Activated CD8-positive, alpha-beta memory T cell treated with anti-CD3 and anti-CD28 coated beads for 24 hours (primary cell): ENCODE results near the gene LAMA3.

Experiments used
- DNase-seq: peaks from one replicate; pipeline ENCODE4 v3.0.0-alpha.2; 2020

LAMA3 gene

DNA sequence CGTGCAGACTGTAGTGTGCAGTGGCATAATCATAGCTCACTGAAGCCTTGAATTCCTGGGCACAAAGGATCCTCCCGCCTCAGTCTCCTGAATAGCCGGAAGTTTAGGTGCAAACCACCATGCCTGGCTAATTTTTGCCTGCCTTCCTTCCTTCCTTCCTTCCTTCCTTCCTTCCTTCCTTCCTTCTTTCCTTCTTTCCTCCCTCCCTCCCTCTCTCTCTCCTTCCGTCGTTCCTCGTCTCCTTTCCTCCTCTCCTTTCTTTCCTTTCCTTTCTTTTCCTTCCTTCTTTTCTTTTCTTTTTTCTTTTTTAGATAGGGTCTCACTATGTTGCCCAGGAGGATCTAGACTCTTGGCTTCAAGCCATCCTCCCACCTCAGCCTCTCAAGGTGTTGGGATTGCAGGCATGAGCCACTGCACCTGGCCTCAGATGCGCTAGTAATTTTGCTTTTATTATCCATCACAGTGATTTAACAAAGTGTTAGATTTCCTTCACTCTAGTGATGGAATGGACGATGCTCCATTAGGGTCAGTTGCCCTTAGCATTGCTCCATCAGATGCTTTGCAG, 20.0 kb upstream of the LAMA3 start:
- no peak for DNase-seq

DNA sequence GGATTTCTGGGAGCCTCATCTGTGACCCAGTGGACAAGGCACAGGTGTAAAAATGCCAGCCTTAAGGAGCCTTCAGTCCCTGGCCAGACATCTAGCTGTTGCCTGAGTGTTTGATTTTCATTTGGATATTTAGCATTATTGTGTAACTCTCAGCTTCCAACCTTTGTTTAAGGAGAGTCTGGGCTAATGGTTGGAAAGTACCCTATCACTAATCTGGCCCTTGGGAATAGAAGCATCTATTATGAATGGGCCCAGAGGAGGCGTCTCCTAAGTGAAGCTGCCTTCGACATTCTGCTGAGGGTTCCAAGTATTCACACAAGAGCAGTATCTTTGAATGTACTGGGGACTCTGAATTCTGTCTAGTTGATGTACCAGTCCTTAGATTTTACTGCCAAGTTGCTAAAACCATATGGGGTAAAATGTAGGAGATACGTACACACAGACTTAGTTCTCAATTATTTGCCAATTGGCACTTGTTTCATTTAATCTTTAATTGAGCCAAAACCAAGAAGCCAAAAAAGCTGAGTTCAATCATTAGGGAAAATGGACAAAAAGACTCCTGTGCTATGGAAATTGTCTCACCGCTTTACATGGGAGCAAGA, 19.3 kb upstream of the LAMA3 start:
- DNase-seq, result no peak

DNA sequence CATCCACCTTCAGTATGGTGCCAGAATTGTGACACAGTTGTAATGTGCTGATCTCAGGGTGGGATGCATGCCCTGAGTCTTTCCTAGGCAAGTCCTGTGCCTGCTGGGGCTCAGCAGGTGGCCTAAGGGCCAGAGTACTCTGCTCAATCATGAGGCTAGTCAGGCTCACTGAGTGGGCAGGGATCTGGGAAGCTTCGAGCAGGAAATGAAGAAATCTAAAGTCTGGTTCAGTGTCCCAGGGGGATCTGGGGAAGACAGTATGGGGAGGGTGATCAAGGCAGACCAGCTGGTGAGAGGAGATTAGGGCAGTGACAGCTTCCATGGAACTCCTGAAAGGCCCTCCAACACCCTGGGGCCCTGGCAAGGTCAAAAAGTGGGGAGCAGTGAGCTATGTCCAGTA, 17.7 kb upstream of the LAMA3 start:
- no peak for DNase-seq

DNA sequence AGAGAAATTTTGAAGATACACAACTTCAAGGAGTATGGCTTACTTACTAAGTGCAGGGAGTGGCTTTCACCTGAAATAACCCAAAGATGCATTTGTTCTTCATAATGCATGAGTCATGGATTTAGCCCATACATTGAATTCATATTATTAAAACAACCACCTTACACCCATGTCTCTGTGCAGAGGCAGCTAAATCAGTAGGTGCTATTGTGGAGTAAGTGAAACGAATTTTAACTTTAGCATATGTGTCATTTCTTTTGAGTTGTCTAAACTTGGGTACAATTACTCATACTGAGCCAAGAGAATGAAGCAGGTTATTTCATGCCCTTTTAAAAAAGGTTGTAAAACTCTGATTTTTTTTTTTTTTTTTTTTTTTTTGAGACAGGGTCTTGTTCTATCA, 15.5 kb upstream of the LAMA3 start:
- no peak for DNase-seq

DNA sequence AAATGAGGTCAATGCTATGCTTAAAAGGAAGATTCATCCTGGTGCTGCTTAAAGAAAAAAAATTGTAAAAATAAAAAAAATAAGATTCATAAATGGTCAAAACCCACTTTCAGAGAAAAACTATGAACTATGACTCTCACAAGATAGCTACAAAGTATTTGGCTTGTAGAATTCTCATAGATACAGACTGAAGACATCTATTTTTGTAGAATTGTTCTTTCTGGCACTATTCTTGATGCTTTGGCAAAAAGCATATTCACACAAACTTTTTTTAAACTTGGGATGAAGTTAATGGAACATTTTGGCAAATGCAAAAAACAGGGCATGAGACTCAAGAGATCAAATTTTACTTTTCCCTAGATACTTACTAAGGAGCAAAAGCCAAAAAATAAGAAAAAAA, 14.0 kb upstream of the LAMA3 start:
- DNase-seq, result no peak

DNA sequence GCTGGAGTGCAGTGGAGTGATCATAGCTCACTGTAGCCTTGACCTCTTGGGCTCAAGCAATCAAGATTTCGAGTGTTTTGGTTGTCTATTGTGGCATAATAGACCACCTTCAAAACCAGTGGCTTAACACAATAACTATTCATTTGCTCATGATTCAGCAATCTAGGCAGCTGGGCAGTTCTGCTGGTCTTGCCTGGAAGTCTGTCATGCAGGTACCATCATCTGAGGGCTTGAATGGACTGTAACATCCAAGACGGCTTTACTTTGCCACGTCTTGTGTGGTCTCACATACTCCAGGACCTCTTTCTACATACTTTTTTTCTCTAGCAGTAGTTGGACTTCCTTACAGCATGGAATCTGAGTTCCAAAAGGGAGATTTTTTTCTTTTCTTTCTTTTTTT, 13.4 kb upstream of the LAMA3 start:
- no peak for DNase-seq

DNA sequence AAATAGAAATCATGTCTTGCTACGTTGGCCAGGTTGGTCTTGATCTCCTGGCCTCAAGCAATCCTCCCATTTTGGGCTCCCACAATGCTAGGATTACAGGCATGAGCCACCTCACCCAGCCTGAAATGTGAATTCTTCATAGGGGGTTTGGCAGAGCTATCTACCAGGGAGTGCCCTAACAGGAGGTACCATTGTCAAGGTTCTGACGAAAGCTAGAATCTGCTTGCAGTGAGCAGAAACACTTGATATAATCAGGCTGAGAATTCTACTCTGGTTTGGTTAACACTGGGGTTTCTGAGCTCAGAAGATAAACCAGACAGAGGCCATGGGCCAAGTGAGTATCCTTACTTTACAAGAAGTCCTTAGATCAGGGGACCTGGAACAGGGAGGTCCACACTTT, 7.2 kb upstream of the LAMA3 start:
- no peak for DNase-seq

DNA sequence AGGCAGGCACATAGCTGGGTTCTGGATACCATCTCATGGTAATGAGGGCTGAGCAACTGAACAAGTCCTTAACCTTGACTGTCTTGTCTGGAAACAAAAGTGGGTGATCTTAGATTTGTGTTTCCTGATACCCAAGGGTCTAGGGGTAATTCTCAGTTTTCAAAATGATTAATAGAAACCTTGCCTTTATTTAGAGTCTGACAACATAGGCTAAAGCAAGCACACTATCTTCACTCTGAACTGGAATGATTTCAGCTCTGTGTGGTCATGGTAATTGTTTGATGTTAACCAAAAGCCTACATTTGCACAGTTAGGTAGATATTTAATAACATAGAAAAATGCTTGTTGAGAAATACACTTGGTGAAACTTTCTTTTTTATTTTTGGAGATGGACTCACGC, 6.8 kb upstream of the LAMA3 start:
- no peak for DNase-seq

DNA sequence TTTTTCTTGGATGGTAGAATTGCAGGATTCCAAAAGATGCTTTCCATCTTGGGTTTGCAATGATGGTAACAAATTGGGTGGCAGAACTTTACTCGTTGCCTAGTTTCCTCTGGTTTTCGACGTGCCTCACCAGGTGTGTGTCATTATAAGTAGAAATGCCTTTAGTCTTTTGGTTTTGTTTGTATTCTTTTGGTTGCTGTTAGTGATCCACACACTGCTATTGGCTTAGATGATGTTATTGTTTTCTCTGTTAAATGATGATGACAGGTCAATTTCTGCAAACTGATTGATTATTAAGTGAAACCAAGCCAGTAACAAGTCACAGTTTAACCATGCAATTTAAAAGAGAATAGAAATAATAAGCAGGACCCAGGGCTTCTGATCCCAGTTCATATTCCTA, 6.1 kb upstream of the LAMA3 start:
- DNase-seq, result no peak

DNA sequence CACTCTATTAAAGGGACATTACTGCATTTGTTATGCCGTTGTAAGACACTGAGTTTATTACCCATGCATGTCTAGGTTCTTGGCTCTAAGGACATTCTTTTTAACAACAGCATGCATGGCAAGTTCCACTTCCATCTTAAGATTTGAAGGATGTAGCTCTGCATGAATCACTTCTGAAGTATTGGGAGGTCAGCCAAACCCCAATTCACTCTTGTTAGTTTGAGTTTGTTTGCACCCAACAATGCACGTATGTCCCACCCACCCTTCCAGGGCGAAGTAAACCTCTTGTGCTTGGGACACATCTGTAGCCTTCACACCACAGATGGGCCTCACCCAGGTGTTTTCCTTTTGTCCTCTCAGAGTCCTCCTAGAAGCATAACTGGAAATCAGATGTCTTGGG, 5.6 kb upstream of the LAMA3 start:
- no peak for DNase-seq

DNA sequence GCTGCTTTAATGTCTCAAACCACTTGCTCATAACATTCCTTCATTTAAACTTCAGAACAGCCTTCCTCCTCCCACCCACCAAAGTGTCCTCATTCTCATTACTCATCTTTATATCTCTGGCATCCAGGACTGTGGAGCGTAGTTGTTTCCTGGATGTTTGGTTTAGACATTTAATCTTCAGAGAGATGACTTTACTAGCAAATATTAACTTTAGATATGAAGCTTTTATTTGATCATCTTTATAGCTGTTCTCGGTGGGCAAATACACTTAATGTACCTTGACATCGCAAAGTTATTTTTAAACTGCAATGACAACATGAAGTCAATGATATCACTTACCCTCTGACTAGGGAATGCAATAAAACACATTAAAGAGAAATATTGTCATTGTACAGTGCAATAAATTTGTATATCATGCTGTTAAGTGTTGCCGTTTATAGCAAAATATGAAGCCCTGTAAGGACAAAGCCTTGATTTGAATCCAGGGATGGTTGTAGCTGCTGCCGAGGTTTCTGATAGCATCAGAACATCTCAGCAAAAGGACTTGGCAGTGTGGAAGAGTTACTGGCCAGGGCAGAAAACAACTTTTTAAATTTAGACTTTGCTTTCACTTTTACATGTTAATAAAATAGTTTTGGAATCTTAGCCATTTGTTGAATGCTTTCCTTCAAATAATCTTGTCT, 4.6 kb upstream of the LAMA3 start:
- DNase-seq, result no peak

DNA sequence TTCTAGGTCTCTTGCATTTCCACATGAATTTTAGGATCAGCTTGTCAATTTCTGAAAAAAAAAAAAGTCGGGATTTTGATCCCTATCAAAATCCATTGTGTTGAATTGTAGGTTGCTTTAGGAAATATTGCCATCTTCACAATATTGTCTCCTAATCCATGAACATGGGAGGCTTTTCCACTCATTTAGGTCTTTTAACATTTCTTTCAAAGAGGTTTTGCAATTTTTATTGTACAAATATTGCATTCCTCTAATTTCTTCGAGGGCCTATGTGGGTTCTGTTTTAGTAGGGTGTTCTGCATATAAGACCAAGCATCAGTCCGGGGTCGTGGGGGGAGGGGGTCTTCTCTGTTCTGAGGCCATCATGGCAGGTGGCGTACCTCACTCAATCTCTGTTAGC, 725 bp upstream of the LAMA3 start:
- DNase-seq, result no peak

DNA sequence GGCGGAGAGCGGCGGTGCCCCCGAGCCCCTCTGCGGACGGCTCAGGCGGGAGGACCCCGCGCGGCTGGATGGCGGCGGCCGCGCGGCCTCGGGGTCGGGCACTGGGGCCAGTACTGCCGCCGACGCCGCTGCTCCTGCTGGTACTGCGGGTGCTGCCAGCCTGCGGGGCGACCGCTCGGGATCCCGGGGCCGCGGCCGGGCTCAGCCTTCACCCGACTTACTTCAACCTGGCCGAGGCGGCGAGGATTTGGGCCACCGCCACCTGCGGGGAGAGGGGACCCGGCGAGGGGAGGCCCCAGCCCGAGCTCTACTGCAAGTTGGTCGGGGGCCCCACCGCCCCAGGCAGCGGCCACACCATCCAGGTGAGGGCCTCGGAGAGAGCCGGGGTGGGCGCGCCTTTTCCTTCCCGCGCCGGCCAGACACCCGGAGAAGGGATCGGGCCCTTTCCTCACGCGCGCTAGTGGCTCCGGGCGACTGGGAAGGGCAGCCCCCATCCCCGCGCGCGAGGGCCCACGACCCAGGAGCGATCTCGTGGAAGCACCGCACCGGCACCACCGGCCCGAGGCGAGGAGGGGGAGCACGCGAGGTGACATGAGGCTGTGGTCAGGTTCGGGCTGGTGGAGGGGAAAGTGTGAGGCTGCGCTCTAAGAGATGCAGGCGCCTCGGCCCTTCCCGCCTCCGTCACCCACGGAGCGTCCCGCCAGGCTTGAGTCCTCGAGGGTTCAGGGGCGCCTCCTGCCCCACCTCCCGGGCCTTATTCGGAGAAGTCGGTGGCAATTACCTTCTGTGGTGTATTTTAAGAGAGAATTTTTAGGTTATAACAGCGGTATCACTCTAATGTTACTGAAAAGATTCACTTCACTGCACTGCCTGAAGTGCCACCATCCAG, 607 bp downstream of the LAMA3 start:
- DNase-seq, result peak; percentile 64

DNA sequence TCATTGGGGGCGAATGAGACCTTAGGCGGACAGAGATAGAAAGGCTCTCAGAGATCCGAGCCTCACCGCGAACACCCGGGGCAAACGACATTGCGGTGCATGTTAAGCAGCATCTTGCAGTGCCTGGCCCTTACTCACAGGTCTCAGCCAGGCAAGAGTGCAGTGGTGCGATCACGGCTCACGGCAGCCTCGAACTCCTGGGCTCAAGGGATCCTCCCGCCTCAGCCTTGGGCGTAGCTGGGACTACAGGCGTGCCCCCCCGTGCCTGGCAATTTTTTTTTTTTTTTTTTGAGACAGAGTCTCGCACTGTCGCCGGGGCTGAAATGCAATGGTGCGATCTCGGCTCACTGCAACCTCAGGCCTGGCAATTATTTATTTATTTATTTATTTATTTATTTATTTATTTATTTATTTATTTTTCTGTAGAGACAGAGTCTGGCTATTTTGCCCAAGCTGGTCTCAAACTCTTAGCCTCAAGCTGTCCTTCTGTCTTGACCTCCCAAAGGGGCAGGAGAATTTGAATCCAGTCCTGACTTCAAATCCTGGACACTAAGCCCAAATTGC, 1.3 kb downstream of the LAMA3 start:
- DNase-seq, result no peak

DNA sequence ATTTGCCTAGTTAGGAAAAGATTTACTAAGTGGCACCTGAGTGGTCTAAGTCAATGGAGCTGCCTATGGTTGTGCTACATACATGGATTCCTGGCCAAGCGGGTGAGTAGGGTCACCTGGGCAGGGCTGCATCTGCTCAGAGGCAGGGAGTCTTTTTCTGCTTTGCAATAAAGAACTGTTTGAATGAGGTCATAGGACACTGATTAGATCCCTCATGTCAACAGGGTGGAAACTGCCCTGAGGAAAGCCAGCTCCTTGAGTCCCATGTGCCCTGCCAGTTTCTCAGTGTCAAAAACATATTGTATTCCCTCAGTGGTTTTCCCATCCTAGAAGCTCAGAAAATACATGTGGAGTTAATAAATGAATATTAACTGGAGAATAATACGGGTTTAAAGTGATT, 4.6 kb downstream of the LAMA3 start:
- no peak for DNase-seq

DNA sequence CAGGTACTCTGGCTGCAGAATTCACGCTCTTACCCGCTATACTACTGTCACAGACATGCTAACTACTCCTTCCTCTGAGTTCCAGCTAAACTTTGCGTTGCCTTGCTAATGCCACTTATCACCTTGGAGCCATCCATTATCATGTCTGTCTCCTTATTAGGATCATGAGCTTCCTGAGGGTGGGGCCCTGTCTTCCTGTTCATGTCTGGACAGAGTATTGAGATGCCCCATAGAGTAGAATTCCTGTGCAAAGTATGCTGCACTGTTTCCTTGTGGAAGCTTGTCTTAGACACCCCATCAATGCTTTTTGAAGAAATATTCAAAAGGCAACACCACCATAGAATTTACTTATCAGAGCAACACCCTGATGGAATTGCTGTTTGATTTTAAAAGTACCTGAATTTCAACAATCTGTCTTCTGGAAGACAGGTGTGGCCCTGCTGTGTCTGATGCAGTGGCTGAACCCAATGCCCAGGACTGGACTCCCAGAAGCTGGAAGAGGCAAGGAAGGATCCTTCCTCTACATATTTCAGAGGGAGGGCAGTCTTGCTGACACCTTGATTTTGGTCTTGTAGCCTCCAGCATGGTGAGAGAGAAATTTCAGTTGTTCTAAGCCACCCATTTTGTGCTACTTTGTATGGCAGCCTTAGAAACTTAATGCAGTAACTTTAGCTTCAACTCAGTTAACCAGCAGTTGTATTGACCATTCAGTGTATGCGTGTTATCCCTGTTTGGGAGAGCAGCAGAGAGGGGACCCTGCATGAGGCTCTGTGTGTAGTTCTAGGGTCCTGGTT, 5.6 kb downstream of the LAMA3 start:
- DNase-seq, result no peak

DNA sequence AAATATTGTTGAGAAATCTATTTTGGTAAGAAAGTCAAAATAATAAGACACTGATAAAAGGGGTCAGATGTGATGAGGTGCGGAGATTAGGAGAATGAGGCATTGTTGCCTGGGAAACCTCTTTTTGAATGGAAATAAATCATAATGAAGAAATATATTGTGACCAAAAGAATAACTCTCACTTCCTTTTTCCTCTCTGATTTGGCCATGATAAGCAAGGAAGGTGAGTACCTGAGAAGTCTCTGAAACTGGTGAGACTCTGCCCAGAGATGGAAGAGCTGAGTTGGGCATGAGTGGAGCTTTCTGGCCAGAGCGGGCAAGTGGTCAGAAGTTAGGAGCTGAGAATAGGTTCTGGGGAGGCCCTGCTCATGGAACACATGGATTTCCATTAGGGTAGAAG, 11.8 kb downstream of the LAMA3 start:
- DNase-seq, result no peak

DNA sequence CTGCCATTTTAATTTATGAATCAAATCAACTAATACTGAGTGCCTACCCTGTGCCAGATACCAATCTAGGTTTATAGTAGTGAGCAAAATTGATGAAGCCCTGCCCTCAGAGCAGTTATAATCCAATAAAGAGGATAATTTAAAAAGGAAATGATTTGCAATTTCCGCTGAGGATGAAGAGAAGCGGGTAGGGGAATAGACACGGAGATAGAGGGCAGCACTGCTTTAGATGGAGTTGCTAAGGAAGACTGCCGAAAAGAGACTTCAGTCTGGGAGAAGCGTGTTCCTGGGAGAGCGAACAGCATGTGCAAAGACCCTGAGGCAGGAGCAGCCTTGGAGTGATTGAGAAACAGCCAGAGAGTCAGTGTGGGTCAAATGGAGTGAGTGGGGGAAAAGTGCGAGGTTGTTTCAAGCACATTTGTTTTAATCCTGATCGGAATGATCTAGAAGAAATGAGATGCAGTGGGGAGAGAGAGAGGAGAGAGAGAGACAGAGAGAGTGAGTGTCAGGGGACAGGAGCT, 12.4 kb downstream of the LAMA3 start:
- DNase-seq, result no peak

DNA sequence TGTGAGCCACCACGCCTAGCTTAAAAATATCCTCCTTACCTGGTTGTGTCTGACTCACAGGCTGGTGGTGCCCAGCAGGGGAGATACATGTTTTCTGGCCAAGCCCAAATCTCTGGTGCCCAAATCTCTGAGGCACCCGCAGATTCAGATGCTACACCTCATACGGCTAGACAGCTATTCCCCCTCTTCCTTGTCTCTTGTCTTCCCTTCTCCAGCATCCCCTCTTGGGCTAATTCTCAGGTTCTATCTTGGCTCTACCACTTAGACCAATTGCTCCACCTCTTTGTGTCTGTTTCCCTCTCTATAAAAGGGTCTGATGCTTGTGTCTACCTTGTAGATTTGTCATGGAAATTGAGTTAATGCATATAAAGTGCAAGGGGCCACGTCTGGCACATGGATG, 13.4 kb downstream of the LAMA3 start:
- no peak for DNase-seq

DNA sequence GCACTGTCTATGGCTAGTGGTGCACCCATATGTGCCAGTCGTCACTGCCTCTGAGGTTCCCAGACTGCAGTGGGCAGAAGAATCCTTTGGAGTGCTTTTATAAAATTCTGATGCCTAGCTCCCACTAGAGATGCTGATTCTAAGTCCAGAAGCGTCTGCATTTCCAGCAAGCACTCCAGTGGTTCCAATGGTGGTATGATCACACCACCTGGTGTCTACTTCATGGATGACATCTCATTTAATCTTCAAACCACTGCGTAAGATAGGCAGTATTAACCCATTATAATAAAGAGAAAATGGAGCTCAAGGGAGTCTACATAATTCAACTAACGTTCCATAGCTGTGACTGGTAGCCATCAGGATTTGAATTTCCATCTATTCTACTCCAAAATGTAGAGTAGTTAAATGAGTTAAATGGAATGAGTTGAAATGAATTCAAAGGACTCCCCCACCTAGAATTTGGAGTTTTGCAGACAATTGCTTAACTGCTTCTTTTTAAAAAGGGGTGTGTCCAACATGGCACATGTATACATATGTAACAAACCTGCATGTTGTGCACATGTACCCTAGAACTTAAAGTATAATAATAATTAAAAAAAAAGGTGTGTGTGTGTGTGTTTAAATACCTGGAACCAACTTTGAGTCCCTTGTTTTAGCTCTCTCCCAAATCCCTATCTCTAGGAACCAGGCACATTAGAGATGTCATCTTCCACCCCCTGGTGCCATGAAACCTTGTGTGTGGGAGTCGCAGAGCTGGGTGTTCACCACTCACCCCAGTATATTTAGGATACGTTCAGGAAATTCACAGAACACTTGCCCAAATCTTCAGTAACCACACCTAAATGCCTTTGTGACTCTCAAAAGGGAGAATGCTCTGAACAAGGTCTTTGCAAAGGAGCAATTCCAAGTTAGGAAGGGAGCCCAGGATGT, 14.1 kb downstream of the LAMA3 start:
- DNase-seq, result no peak

DNA sequence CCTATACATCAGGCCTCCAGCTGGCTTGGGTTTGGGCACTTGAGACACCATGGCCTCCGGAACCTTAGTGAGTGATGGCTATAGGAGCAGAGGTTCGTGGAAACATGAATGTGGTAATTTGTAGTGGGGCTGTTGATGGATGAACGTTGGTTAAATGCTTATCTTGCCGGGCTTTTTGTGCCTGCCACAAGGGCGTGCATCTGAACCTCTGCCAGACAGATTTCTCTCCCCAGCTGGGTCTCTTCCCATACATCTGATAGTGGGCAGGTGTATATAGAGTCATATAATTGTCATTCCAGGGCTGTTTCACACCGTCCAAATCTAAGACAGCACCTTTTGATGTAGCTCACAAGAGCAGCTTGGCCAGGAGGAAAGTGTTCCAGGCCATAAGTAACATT, 14.7 kb downstream of the LAMA3 start:
- no peak for DNase-seq
